ENCODE measurements around the gene SSR1. TPM values are rescaled to one million over a fixed set of nuclear protein-coding genes. Genes with fewer than 3 reads are reported as not detected.

SSR1 gene
- total and polyA plus RNA-seq, 9 of the 15 experiments (the other 6 are each of a cell fraction or from before 2014, with no cell fraction given) = 87.7 to 220 (median 144) TPM

GRCh38 chr6:7270320-7271204 is 42.4 kb downstream of the SSR1 start:
- ATAC-seq (no peak), FAIRE-seq (no peak), DNase-seq (ENCODE audit: extremely low read depth in 1 of 4, low spot score in 3 of 4) (no peak)
- H3K9me3 ChIP-seq (replicated peaks; ENCODE audit: control insufficient read depth, insufficient read depth, low read depth, low read length) = no peaks in the 10 kb centered on the region; the same call in 1 of the 2 replicates
- intact Hi-C loops (cut with micrococcal nuclease) = no loop called here
- 19% methylated on average over 16 of the region's 16 CpGs for WGBS (ENCODE audit: insufficient coverage, low coverage, missing lambda C conversion rate)
- H3K9ac ChIP-seq (ENCODE audit: insufficient read depth in 1 of 2, low read depth in 2 of 2, low read length in 2 of 2) = 0 out of 4 replicates have a peak overlapping the region, but pooled peaks of 1 of the 2 experiments have one; percentile 14
- ChIA-PET CTCF (ENCODE audit: low intra/inter-chr PET ratio) (no interaction called here), POLR2A (interaction anchor here (0.6 to 0.9 kb wide), 2 partner anchors 58 to 344 kb away, joined by 3 to 5 read pairs; no protein-coding TSS in a partner anchor)
- no peaks in the 10 kb centered on the region for H3K9me1 ChIP-seq (ENCODE audit: control insufficient read depth, insufficient read depth, low read length)
- H3K4me3 ChIP-seq = no peak overlapping the region
- BruUV-seq (replicated peaks) = no TSS peak
- peaks cover 46 to 67% of the 10 kb centered on the region in 2 experiments; a peak in 4 of 5 replicates for H3K27me3 ChIP-seq (ENCODE audit: control insufficient read depth in 2 of 2, insufficient read depth in 2 of 2, low read length in 2 of 2)
- peaks cover 0 to 16% of the 10 kb centered on the region in 2 experiments; a peak in 2 of 5 replicates for H3K4me1 ChIP-seq (replicated peaks in 1 of 2; ENCODE audit: control insufficient read depth in 2 of 2, insufficient read depth in 2 of 2, low read length in 2 of 2)
- no peak overlapping the region for H2AFZ ChIP-seq (ENCODE audit: low read depth, low read length)
- no peaks in the 10 kb centered on the region for H3K79me2 ChIP-seq (ENCODE audit: control insufficient read depth, insufficient read depth, low read length)
- H3K36me3 ChIP-seq (ENCODE audit: control insufficient read depth, insufficient read depth, low read length) = no peaks in the 10 kb centered on the region
- H3K4me2 ChIP-seq (ENCODE audit: insufficient read depth, low read length) = no peak overlapping the region
- TF ChIP-seq ASH1L (IDR thresholded peaks at IDR 0.05; ENCODE audit: borderline replicate concordance, low read depth, partially characterized antibody) = no peak
- no peak for TF ChIP-seq ZNF583 (CRISPR knock-in tag; IDR thresholded peaks at IDR 0.05)
- no peak for TF ChIP-seq ZNF668 (CRISPR knock-in tag; IDR thresholded peaks at IDR 0.05)
- TF ChIP-seq FOXJ3 (CRISPR knock-in tag; IDR thresholded peaks at IDR 0.05) = no peak
- no peak for TF ChIP-seq GTF2E2 (tag; IDR thresholded peaks at IDR 0.05)
- in situ Hi-C loops (cut with MboI) = no loop called here
- no peak overlapping the region for H3K27ac ChIP-seq (ENCODE audit: extremely low read depth, low read depth, low read length)
- 0 out of 2 replicates have a peak, but pooled peaks cover 3% of the 10 kb centered on the region for H4K20me1 ChIP-seq (replicated peaks; ENCODE audit: control insufficient read depth, insufficient read depth, low read length)
